Activated CD4-positive, alpha-beta T cell treated with anti-CD3 and anti-CD28 coated beads, Interleukin-2, amount 50 U/mL, for 24 hours (primary cell): ENCODE measurements around the gene NSMCE3.

Experiments used
- DNase-seq, 2 donors: peaks; one replicate each; pipeline ENCODE4 v3.0.0-alpha.2; 2020; ENCODE audit warnings: low read depth in 1 of 2, low spot score in 1 of 2

Gene NSMCE3

DNA sequence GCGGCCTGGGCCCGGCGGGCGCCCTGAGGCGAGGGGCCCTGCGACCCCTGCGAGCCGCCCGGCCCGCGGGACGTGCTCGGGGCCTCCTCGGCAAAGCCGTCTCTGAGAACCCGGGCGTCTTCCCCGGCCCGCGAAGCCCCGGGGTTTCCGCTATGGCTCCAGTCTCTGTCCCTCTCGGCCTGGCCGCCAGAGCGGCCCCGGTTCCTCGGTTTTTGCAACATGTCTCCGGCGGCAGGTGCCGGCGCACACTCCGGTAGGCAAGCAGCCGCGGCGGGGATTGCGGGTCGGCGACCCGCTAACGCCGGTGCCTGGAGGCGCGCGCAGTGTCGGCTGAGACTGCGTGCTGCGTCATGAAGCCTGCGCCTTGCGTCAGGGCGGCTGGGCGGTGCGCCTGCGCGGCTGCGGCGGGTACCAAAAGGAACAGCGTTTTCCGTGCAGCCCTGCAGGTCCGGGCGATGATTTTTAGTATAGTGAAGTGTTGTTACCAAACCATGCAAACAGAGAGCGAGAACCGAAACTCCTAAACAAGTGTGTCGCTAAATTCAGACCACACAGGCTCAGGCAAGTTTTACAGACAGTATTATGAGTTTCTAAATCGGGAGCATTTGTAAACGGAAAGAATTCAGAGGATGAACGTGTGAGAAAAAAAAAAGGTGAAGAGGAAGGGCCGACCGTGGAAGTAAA lies at the start of gene NSMCE3:
TSS of gene NSMCE3 (minus strand) at position 338 of the 684 bp plus-strand sequence. CDS start at position 221, 117 bp downstream.
- DNase-seq = peak; percentile 83 to 85

DNA sequence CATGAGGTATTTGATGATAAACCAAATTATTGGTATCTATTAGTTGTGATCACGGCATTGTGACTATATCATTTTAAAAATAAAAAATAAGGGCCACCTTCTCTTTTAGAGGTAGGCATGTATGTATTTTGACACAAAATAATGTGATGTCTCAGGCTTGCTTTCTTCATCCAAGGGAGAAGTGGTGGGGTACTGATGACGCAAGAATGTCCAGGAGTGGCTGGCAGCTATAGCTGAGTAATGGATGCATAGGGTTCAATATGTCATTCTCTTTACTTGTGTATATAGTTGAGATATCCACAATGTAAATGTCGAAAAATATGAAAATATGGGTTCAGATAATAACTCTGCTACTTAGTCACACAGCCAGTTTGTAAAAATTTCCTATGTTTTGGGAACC lies 46.8 kb upstream of the NSMCE3 start:
- DNase-seq = no peak

- no peak for DNase-seq
Measured at GRCh38 chr15:29312387-29312786, 42.8 kb upstream of the NSMCE3 start.

- DNase-seq = no peak
Measured at GRCh38 chr15:29311696-29312095, 42.1 kb upstream of the NSMCE3 start.

DNA sequence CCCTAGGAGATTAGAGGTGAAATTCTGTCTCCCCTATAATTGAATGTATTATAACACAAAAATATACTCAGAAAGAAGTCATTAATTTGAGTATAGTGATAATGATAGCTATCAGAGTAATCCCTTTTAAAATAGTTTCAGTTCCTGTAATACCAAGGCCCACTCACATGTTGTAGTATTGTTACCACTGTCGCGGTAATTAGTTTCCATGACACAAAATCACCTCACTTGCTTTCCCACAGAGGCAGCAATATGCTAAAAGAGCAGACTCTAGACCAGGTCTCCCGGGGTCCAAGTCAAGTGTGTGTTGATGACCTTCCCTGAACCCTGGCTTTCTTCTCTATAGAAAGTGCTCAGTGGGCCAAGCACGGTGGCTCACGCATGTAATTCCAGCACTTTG lies 39.5 kb upstream of the NSMCE3 start:
- DNase-seq = no peak

GRCh38 chr15:29308299-29308698 lies 38.7 kb upstream of the NSMCE3 start:
- DNase-seq = no peak

GRCh38 chr15:29305556-29305955 lies 35.9 kb upstream of the NSMCE3 start:
- DNase-seq = no peak

DNA sequence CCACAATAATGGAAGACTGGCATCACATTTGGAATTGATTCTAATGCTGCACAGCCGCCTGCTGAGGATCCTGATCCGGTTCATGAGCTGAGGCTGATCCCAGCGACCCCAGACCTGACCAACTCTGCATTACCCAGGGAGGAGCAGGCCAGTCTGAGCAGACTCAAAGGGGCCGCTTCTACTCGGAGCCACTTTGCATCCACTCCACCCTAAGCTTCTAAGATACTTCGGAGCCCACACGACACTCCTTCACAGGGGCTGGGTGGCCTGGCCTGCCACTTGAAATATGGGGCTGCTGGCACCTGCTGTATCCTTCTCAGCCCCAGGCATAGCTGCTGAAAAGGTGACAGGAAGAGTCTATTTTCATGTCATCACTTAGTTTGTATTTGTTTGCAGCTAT lies 33.2 kb upstream of the NSMCE3 start:
- no peak for DNase-seq

- no peak for DNase-seq
Measured at GRCh38 chr15:29299784-29300183, 30.2 kb upstream of the NSMCE3 start.

GRCh38 chr15:29299331-29299730 lies 29.7 kb upstream of the NSMCE3 start:
- DNase-seq = no peak

- DNase-seq = no peak
Measured at GRCh38 chr15:29294732-29295325, 25.2 kb upstream of the NSMCE3 start.

GRCh38 chr15:29291067-29291845 lies 21.6 kb upstream of the NSMCE3 start:
- no peak for DNase-seq

DNA sequence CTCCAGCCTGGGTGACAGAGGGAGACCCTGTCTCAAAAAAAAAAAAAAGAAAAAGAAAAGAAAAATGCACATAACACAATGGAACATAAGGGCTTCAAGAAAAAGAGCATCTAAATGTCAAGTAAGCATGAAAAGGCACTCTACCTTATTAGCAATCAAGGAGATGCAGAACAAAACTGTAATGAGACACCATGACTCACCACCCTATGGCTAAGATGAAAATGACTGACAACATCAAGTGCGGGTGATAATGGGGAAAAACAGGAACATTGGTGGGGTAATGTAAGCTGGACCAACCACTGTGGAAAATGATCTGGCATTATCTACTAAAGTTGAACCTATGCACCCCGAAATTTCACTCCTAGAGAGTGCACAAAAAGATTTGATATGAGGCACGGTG lies 19.6 kb upstream of the NSMCE3 start:
- no peak for DNase-seq

DNA sequence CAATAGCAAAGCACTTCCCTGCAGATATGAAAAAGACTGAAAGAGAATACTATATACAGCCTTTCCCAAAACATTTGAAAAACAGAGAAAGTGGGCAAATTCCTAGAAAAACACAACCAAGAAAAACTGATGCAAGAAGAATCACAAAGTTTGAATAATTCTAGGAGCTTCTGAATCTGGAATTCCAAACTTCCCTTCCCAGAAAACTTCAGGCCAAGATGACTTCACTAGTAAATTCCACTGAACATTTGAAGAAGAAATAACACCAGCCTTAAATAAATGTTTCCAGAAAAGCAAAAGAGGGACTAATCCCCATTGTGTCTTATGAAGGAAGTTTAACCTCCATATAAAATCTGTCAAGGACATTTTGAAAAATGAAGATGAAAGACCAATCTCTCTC lies 15.8 kb upstream of the NSMCE3 start:
- DNase-seq = no peak

GRCh38 chr15:29283381-29283780 lies 13.8 kb upstream of the NSMCE3 start:
- no peak for DNase-seq

GRCh38 chr15:29280514-29280913 lies 10.9 kb upstream of the NSMCE3 start:
- no peak for DNase-seq

DNA sequence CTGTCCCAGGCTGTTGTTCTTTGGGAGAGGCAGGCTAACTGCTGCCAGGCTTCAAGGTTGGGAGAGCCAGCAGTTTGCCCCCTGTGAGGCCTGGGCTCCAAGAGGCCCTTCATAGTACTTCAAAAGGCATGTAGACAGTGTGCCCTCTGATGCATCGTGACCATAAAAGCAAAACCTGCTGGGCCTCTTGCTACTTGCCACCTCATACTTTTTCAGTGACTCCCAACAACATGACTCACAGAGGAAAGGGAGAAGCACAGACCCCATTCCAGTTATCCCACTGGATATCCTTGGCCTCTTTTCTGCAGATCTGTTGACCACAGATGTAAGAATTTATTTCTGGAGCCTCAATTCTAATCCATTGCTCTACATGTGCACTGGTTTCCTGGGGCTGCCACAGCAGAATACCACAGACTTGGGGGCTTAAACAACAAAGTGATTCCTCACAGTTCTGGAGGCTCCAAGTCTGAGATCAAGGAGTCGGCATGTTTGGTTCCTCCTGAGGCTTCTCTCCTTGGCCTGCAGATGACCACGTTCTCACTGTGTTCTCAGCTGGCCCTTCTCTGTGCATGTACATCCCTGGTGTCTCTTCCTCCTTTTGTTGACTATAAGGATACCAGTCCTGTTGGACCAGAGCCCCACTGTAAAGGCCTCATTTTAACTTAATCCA lies 8.9 kb upstream of the NSMCE3 start:
- DNase-seq = no peak

DNA sequence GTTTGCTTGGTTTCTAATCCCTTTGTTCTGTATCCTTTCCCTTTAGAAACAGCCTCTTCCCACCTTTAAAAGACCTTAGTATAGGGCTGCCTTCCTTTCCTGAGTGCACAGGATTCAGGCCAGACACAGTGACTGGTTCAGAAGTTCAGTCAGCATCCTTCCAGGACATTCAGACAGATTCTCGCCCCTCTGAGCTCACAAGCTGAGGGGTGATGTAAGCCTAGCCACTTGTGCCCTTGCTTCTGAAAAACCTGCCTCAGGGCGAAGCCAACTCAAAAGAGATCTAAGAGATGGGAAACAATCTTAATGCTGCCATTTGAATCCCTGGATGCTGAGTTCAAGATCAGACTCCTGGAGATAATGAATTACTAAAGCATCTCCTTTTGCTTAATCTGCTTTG lies 6.7 kb upstream of the NSMCE3 start:
- DNase-seq = no peak

GRCh38 chr15:29275855-29276254 lies 6.2 kb upstream of the NSMCE3 start:
- no peak for DNase-seq

DNA sequence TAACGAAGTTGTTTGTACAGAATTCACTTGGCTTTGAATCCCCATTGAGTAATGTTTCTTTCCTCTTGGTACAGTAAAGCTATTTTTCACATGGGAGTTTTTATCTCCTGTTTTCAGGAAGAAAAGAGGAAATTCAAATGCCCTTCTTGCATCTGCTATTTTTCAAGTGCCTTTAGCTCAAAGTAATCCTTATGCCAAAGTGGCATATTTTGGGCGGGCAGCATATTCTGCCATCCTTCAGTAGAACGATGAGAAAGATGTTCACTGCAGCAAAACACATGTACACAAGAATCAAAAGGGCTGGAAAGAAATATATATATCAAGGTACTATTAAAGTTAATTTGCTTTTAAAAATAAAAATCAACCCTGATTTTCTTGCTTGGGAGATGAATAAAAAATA lies 5.3 kb upstream of the NSMCE3 start:
- no peak for DNase-seq

DNA sequence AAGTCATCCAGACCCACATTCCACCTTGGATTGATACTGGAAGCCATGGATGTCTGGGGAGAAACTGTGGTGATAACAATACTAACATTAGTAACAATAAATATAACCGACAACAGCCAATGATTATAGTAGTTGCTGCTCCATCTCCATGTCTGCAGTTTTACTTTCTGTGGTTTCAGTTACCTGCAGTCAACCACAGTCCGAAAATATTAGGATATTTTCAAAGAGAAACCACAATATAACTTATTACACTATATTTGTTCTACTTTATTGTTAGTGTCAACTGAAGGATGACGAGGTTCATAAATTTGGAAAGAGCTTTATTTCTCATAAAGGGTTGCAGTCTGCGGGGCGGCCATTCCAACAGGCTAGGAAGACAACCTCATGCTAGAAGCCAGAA lies 2.6 kb upstream of the NSMCE3 start:
- no peak for DNase-seq

DNA sequence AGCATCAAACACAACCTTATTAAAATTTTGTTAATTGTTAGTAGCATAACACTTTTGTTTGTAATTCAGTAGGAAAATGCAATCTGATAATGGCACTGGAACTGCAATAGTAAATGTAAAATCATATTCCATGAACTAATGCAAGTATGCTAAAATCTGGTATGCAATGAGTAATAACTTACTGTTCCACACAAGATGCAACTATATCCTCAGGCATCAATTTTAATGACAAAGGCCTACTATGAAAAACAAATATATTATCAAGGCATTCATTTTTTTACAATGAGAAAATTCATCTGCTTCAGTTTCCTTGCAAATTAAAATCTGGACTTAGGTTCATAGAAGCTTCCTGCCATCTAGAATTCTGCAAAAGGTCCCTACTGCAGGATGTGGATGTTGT lies 1.4 kb upstream of the NSMCE3 start:
- DNase-seq = no peak
